Tibial nerve (tissue), 4 donors: ENCODE results near the gene SPDYE4.

Source experiments
- EP300 ChIP-seq, 2 donors: sonication (generic); formaldehyde crosslinking; IDR thresholded peaks; one replicate each; pipeline ENCODE4 v1.6.1; 2017; ENCODE audit warnings: antibody characterized with exemption in 2 of 2, mild to moderate bottlenecking in 1 of 2
- POLR2A ChIP-seq, 2 donors: fragments of 450-650 bp; IDR thresholded peaks; one replicate each; pipeline ENCODE4 v1.6.1; 2017; ENCODE audit warnings: antibody characterized with exemption in 2 of 2, mild to moderate bottlenecking in 2 of 2, moderate library complexity in 2 of 2
- TF ChIP-seq, protein P1 (sequence below), 5 experiments: fragments of 200-600 bp in 3 of 5; fragments of 450-650 bp in 2 of 5; sonication (generic) in 3 of 5; IDR thresholded peaks; one replicate each; pipeline ENCODE4 v1.5.1; 2016 to 2019; ENCODE audit warnings: antibody characterized with exemption in 5 of 5, mild to moderate bottlenecking in 3 of 5, moderate library complexity in 2 of 5

DNA sequence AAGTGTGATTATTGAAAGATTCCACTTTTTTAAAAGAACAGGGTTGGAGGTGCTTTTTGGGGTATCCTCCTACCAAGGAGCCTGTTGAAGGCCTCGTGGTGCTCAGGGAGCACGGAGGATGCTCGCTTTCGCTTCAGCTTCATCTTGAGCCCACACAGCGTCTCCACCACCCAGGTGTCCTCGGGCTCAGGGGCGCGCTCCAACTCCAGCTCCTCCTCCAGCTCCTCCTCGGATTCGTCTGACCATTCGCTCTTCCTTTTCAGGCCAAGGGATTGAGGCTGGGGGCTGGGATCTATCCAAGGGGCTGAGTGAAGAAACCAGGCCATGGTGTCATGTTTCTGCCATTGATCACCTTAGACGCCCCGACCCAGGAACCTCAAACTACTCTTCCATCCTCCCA, 1.2 kb downstream of the SPDYE4 start:
- TF ChIP-seq, protein P1, sequence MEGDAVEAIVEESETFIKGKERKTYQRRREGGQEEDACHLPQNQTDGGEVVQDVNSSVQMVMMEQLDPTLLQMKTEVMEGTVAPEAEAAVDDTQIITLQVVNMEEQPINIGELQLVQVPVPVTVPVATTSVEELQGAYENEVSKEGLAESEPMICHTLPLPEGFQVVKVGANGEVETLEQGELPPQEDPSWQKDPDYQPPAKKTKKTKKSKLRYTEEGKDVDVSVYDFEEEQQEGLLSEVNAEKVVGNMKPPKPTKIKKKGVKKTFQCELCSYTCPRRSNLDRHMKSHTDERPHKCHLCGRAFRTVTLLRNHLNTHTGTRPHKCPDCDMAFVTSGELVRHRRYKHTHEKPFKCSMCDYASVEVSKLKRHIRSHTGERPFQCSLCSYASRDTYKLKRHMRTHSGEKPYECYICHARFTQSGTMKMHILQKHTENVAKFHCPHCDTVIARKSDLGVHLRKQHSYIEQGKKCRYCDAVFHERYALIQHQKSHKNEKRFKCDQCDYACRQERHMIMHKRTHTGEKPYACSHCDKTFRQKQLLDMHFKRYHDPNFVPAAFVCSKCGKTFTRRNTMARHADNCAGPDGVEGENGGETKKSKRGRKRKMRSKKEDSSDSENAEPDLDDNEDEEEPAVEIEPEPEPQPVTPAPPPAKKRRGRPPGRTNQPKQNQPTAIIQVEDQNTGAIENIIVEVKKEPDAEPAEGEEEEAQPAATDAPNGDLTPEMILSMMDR (IDR thresholded peaks at IDR 0.05): no peak
- no peak for TF ChIP-seq POLR2A (IDR thresholded peaks at IDR 0.05)
- TF ChIP-seq EP300 (IDR thresholded peaks at IDR 0.05): no peak
